Smooth muscle cell (in vitro differentiated cells): ENCODE measurements around the gene S100A6. TPM values are rescaled to one million over a fixed set of nuclear protein-coding genes. Genes with fewer than 3 reads are reported as not detected.

Experiments
- DNase-seq: peaks from one replicate; lab custom pipeline; 2025; ENCODE audit not compliant: unreplicated experiment; lab: John Stamatoyannopoulos, UW
- H2AFZ ChIP-seq: fragments of 200-600 bp; sonication (generic); 2 replicates; pipeline ENCODE4 v1.6.0; 2016; ENCODE audit warnings: antibody characterized with exemption, low read depth, mild to moderate bottlenecking
- H3F3A ChIP-seq: fragments of 200-600 bp; sonication (generic); 2 replicates; pipeline ENCODE4 v1.6.0; 2017; ENCODE audit warnings: antibody characterized with exemption, low read depth
- H3K27ac ChIP-seq: fragments of 200-600 bp; sonication (generic); 2 replicates; pipeline ENCODE4 v1.5.1; 2016; ENCODE audit warnings: low read depth, mild to moderate bottlenecking
- H3K27me3 ChIP-seq: fragments of 200-600 bp; sonication (generic); 2 replicates; pipeline ENCODE4 v1.6.1; 2016; ENCODE audit warnings: low read depth, mild to moderate bottlenecking
- H3K36me3 ChIP-seq: fragments of 200-600 bp; sonication (generic); 2 replicates; pipeline ENCODE4 v1.5.1; 2016; ENCODE audit warnings: low read depth
- H3K4me1 ChIP-seq: fragments of 200-600 bp; sonication (generic); 2 replicates; pipeline ENCODE4 v1.5.1; 2016; ENCODE audit warnings: low read depth
- H3K4me2 ChIP-seq: fragments of 200-600 bp; sonication (generic); 2 replicates; pipeline ENCODE4 v1.6.0; 2016; ENCODE audit warnings: mild to moderate bottlenecking
- H3K4me3 ChIP-seq: fragments of 200-600 bp; sonication (generic); 2 replicates; pipeline ENCODE4 v1.5.1; 2016; ENCODE audit warnings: mild to moderate bottlenecking
- H3K79me2 ChIP-seq: fragments of 200-600 bp; sonication (generic); 2 replicates; pipeline ENCODE4 v1.6.0; 2016; ENCODE audit warnings: low read depth, mild to moderate bottlenecking
- H3K9ac ChIP-seq: fragments of 200-600 bp; sonication (generic); 2 replicates; pipeline ENCODE4 v1.6.0; 2016; ENCODE audit warnings: low read depth
- H3K9me3 ChIP-seq: fragments of 200-600 bp; sonication (generic); replicated peaks from 2 replicates; pipeline ENCODE4 v1.5.1; 2016; ENCODE audit warnings: low read depth
- H4K20me1 ChIP-seq: fragments of 200-600 bp; sonication (generic); 2 replicates; pipeline ENCODE4 v1.6.0; 2016; ENCODE audit warnings: low read depth
- WGBS: methylation state at CpG from one replicate; pipeline ENCODE4 v1.1.7; 2016; ENCODE audit warnings: low lambda C conversion rate; 5-methylcytosine and 5-hydroxymethylcytosine counted together
- polyA plus RNA-seq: library from polyadenylated mRNA; unstranded; fragments of >200 nt; fragmentation: Nextera tagmentation; extraction: Ambion mirVana; gene quantifications from 2 replicates; pipeline ENCODE4 v1.2.1, GENCODE V29; 2016
- total RNA-seq: library from RNA; depleted of rRNA; stranded (reverse); fragments of >200 nt; gene quantifications from 2 replicates; pipeline ENCODE4 v1.2.3, GENCODE V29; 2014
- TF ChIP-seq, protein P1 (sequence below): fragments of 200-600 bp; sonication (generic); IDR thresholded peaks from 2 replicates; pipeline ENCODE4 v1.5.1; 2017; ENCODE audit warnings: borderline replicate concordance, mild to moderate bottlenecking, antibody characterized with exemption; ENCODE audit not compliant: insufficient read depth, poor library complexity, severe bottlenecking

S100A6 gene
- total and polyA plus RNA-seq, 2 experiments from 2014 or later = 499 to 1,358 TPM

DNA sequence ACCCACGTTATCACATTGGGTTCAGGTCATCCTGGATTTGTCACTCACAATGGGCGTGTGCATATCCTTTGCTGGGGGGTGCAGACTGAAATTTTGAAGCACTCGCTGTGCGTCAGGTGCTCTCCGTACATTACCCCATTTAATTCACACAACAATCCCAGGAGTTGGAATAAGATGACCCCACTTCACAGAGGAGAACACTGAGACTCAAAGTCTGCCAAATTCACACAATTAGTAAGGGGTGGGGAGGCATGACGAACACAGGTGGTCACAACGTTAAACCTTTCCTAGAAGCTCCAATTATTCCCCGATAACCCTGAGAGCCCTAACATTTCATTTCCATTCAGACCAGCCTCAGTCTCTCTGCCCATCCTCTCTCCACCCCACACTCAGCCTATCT lies 33.7 kb upstream of the S100A6 start:
- no peak overlapping the region for H2AFZ ChIP-seq
- peaks cover 8% of the 10 kb centered on the region for H3F3A ChIP-seq
- H3K36me3 ChIP-seq = no peaks in the 10 kb centered on the region
- H3K9ac ChIP-seq = no peak overlapping the region
- no peak for DNase-seq
- H3K4me2 ChIP-seq = no peak overlapping the region
- H3K79me2 ChIP-seq = no peaks in the 10 kb centered on the region
- TF ChIP-seq, protein P1, sequence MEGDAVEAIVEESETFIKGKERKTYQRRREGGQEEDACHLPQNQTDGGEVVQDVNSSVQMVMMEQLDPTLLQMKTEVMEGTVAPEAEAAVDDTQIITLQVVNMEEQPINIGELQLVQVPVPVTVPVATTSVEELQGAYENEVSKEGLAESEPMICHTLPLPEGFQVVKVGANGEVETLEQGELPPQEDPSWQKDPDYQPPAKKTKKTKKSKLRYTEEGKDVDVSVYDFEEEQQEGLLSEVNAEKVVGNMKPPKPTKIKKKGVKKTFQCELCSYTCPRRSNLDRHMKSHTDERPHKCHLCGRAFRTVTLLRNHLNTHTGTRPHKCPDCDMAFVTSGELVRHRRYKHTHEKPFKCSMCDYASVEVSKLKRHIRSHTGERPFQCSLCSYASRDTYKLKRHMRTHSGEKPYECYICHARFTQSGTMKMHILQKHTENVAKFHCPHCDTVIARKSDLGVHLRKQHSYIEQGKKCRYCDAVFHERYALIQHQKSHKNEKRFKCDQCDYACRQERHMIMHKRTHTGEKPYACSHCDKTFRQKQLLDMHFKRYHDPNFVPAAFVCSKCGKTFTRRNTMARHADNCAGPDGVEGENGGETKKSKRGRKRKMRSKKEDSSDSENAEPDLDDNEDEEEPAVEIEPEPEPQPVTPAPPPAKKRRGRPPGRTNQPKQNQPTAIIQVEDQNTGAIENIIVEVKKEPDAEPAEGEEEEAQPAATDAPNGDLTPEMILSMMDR = no peak
- 92% methylated on average over 8 of the region's 8 CpGs for WGBS
- no peak overlapping the region for H3K4me3 ChIP-seq
- peaks cover 30% of the 10 kb centered on the region for H3K4me1 ChIP-seq
- no peaks in the 10 kb centered on the region for H4K20me1 ChIP-seq
- peak overlapping the region; percentile 100 for H3K27ac ChIP-seq
- no peaks in the 10 kb centered on the region for H3K27me3 ChIP-seq
- no peaks in the 10 kb centered on the region for H3K9me3 ChIP-seq

DNA sequence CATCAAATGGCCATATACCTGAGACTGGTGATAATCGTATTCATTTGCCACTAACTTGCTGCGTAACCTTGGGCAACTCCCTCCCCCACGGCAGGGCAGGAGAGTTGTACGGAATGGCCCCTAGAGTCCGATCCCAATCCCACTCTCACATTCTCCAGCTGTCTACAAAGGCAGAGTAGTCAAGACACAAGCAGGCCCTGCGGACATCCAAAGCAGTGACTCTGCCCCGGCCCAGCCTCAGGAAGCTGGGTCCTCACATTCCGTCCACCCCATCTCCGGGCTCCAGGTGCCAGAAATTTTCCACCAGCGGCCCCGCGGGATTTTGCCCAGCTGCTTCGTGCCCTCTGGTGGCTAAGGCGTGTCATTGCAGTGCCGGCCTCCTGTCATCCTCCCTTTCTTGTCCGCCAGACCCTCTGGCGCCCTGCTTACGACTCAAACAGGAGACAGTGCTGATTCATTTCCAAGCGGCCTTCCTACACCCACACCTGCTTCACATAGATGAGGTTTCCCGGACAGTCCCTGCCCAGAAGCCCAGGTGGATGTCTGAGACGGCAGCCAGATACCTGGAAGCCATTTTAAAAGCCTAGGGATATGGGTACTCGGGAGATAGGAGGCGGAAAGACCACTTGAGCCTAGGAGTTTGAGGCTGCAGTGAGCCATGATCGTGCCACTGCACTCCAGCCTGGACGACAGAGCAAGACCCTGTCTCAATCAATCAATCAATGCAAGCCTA lies 32.7 kb upstream of the S100A6 start:
- 9% methylated on average over 25 of the region's 25 CpGs for WGBS
- peak; percentile 76 for DNase-seq
- Histone ChIP-seq H4K20me1 (no peaks in the 10 kb centered on the region), H3K4me3 (no peak overlapping the region), H3K9ac (peak overlapping the region; percentile 98), H3K9me3 (no peaks in the 10 kb centered on the region), H3K36me3 (no peaks in the 10 kb centered on the region), H3K79me2 (no peaks in the 10 kb centered on the region), H3K4me1 (peaks cover 30% of the 10 kb centered on the region), H3K27ac (peak overlapping the region; percentile 100), H3K27me3 (no peaks in the 10 kb centered on the region), H3F3A (peaks cover 8% of the 10 kb centered on the region), H3K4me2 (peak overlapping the region; percentile 75), H2AFZ (peak overlapping the region; percentile 64)
- TF ChIP-seq, protein P1 = peak; percentile 100

DNA sequence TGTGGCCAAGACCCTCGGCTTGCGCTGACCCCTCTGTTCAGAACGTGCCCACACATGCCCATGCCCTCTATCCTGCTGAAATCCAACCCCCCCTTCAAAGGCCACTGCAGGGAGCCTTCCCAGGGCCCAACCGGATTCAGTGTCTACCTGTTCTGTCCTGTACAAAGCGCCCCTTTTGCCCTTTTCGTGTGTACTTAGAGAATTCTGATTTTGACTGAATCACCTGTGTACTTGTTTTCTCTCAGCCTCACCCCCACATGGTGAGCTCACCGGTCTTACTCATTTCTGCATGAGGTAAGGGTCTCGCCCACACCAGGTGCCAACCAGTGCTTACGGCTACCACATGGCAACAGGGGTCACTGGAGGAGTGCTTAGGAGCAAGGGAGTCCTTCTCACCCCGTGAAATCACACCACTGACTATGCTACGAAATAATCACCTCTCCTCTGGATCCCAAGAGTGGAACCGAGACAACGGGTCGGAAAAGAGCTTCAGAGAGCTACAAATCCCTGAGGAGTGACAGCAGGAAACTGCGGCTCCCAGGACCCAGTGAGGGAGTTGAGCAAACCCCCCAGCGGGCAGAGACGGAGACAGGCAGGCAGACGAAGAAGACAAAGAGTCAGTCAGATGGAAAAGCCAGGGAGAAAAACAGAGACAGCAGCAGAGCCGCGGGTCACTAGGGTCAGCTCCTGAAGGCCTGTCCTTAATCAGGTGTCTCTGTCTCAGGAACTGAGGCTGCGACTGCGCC lies 32.0 kb upstream of the S100A6 start:
- H4K20me1 ChIP-seq = no peaks in the 10 kb centered on the region
- H3F3A ChIP-seq = peaks cover 8% of the 10 kb centered on the region
- no peaks in the 10 kb centered on the region for H3K36me3 ChIP-seq
- no peak overlapping the region for H3K4me3 ChIP-seq
- H3K9me3 ChIP-seq = no peaks in the 10 kb centered on the region
- H2AFZ ChIP-seq = no peak overlapping the region
- 36% methylated on average over 22 of the region's 22 CpGs for WGBS
- peak overlapping the region; percentile 75 for H3K4me2 ChIP-seq
- peaks cover 34% of the 10 kb centered on the region for H3K4me1 ChIP-seq
- peak overlapping the region; percentile 100 for H3K27ac ChIP-seq
- TF ChIP-seq, protein P1 = no peak
- no peak for DNase-seq
- no peaks in the 10 kb centered on the region for H3K27me3 ChIP-seq
- H3K9ac ChIP-seq = peak overlapping the region; percentile 98
- no peaks in the 10 kb centered on the region for H3K79me2 ChIP-seq
